GM21717 (cell line): ENCODE measurements around the gene FAM72D.
A peak's percentile ranks its signal among the peaks of the same experiment; 100 is the strongest.
"Not testable (repeated sequence)": the region's sequence is repeated elsewhere in the genome, so short reads cannot be mapped to it uniquely, and the experiment has no call there.

Experiments
- ATAC-seq: cut with Tn5 transposase; IDR thresholded peaks from one replicate; pipeline ENCODE4 v1.9.1; 2021; ENCODE audit warnings: mild to moderate bottlenecking, moderate library complexity; ENCODE audit not compliant: unreplicated experiment

FAM72D gene

GRCh38 chr1:145095284-145096057 is at the start of gene FAM72D, which contains the start of gene SRGAP2B:
FAM72D (plus strand) TSS chr1:145095974; CDS start chr1:145096848, 874 bp downstream.
SRGAP2B (minus strand) TSS chr1:145095328; CDS start chr1:145092901, 2,427 bp downstream.
- ATAC-seq, result peak; percentile 86

- not testable (repeated sequence) for ATAC-seq
Measured at GRCh38 chr1:145047553-145047952, 48.2 kb upstream of the FAM72D start.

DNA sequence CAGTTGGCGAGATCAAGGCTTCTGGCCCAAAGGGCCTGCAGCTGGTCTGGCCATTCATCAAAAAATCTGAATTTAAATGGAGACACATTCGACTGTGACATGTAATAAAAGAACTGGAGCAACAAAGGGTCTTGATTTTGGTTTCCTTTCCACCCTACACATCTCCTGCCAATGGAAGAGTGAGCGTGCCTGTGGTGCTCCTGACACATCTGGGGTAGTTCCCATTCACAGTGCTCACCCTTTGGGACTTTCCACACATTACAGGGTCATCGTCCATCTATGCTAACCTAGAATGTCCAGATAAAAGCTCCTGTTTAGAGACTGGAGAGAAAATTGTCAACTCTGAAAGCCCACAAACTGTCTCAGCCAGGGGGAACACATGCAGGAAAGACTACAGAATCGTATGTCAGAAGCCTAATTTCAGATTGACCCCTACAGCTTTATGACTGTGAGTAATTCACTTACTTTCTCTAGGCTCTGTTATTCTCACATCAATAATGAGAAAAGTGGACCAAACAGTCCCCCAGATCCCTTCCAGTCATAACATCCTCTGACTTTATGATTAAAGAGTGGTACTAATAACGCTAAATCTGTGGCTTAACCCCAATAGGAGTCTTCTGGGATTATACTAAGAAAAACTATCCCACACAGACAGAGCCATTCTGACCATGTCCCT is 47.5 kb upstream of the FAM72D start:
- not testable (repeated sequence) for ATAC-seq

DNA sequence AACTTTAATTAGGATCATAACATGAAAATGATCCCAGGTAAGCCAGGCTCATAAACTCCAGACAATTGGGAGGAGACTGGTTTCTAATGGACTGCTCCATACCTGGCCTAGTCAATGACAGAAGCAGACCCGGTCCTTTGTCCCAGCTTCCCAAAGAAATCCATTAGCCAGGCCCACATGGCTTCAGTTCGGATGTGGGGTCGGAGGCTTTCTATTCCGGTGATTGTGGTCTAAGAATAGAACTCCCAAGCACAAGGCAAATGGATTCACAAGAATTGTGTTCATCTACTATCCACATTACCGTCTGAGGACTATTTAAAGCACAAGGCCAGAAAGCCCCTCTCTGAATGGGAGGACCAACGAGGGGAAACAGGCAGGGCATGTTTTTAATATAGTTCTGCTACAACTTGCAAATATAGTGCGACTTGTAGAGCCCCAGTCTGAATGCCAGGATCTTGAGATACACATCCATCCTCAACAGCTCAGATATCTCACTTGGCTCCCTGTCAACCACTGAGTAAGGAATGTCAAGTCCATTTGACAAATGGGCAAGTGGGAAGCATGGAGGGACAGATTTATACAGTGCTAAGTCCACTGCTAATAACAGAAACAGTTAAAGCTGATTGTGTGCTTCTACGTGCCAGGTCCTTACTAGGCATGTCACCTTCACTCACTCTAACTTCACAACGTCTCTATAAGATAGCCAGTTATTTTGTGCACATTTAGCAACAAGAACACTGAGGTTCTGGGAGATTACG is 43.6 kb upstream of the FAM72D start:
- ATAC-seq, result not testable (repeated sequence)

- not testable (repeated sequence) for ATAC-seq
Measured at GRCh38 chr1:145053428-145053827, 42.3 kb upstream of the FAM72D start.

GRCh38 chr1:145055217-145055760 is 40.5 kb upstream of the FAM72D start:
- peak; percentile 96 for ATAC-seq

- peak; percentile 59 for ATAC-seq
Measured at GRCh38 chr1:145058184-145058583, 37.6 kb upstream of the FAM72D start.

- ATAC-seq, result not testable (repeated sequence)
Measured at GRCh38 chr1:145063285-145063684, 32.5 kb upstream of the FAM72D start.

DNA sequence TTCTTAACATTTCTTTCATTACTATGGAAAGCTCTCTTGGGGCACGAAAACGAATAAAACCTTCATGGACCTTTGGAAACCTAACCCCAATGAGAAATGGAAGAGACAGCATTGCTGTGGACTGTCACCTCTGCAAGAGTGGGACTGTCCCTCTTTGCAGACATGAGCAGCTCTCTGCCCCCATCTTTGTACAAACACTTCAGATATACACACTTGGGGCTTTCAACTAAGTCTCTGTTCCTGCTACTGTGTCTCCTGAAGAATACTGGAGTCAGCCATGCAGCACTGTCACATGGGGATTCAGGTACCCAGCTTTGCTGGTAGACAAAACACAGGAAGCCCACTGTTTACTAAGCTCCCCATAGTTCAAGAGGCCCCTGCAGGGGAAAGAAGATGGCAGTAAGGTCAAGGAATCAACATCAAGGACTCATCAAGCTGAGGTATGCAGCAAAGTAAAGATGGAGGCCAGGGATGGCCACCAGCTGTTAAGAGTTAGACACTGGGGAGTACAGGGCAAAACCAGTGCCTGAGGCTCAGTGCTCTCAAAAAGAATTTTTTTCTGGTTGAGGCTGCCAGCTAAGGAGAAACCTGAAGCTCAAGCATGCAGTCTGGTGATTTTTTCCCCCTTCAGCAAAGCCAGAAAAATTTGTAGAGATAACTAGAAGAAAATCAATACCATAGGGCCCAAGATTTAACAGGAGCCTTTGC is 31.7 kb upstream of the FAM72D start:
- ATAC-seq, result not testable (repeated sequence)

DNA sequence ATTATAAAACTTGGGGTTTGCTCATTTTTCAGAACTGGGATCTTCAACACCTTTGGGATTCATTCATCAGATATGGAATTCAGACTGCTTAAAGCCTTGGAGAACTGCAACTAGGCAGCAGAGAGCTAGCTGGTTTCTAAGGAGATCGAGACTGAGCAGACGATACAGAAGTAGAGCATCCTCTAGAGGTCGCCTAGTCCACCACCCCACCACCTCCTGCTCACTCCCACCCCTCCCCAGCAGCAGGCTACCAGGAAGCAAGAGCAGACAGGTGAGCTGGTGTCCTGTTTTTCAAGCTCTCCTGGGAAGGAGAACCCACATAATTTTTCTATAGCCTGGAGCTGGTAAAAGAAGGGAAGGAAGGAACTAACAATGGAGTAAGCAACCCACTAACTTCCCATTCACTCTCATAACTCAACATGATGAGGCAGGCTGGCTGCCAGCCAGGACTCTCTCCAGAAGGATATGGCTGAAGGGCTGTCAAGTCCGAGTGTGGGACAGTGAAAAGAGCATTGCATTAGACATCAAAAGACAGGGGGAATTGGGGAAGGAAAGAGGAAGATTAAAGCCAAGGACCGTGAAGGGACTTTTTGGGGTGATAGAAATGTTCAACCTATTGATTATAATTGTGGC is 30.5 kb upstream of the FAM72D start:
- not testable (repeated sequence) for ATAC-seq

GRCh38 chr1:145066486-145066885 is 29.3 kb upstream of the FAM72D start:
- ATAC-seq, result not testable (repeated sequence)

- not testable (repeated sequence) for ATAC-seq
Measured at GRCh38 chr1:145071569-145071968, 24.2 kb upstream of the FAM72D start.

DNA sequence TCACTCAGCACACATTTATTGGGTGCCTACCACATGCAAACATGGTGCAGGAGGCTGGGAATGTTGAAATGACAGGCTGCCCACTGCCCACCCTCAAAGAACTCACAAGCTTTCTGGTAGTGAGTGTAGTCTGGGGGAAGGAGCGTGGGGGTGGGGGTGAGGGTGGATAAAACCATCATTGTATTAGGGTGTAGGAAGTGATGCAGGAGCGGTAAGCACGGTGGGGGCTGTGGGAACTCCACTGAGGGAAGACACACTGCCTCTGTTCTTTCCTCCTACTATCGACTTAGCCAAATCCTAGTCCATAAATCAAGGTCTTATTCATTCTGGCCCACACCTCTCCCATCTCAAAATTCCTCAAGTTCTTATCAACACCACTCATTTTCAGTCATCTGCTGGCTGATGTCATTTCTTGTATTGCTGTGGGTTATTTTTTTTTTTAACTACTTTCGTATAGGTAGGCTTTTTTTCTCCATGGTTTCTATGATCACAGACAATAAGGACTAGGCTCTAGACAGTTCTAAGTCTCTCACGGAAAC is 21.7 kb upstream of the FAM72D start:
- ATAC-seq, result not testable (repeated sequence)

DNA sequence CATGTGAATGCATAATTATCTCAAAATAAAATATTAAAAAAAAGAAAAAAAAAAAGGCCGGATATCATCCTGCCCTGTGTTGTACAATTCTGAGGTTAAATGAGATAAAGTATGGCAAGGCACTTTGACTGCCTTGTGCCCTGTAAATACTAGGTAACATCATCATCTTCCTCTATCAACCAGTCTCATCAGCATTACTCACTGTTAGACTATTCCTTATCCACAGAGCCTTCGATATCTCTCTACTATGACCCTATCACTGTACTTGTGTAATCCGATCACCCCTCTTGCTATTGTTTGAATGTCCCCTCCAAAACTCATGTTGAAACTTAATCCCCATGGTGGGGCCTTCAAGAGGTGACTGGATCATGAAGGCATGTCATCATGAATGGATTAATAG is 18.9 kb upstream of the FAM72D start:
- not testable (repeated sequence) for ATAC-seq

DNA sequence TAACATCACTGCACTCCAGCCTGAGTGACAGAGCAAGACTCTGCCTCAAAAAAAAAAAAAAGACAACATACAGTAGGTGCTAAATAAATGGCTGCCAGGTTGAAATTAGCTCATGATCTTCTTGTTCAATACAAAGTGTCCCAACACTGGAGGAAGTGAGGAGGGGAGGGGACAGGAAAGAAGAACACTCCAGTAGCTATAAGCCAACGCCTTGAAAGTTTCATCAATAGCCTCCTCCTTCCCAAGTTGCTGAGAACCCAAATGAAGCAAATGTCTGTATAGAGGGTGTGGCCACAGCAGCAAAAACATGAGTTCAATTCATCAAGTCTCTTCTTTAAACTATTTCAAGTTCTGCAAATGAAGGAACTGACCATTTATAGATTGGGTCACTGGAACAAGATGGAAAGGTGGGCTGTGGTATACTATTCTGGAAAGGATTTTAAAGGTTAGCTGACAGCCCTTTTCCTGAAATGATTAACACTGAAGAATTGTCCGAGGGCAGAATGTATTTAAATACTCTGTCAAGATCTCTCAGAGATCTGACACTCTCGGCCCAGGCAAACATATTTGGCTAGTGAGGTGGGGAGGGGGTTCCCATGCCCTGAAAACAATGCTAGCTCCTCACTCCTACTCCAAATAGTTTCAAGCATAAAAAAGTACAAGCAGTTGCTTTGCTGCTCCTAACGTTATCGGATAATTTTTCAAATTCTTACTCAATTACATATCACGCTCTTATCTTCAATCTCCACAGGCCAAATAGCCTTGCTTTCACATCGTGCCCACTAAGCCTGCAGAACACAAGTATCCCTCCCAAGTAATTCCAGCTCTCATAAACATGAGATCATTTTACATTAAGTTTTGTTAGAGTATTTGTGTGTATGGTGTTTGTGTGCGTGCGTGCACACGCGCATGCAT is 17.6 kb upstream of the FAM72D start:
- ATAC-seq, result not testable (repeated sequence)

DNA sequence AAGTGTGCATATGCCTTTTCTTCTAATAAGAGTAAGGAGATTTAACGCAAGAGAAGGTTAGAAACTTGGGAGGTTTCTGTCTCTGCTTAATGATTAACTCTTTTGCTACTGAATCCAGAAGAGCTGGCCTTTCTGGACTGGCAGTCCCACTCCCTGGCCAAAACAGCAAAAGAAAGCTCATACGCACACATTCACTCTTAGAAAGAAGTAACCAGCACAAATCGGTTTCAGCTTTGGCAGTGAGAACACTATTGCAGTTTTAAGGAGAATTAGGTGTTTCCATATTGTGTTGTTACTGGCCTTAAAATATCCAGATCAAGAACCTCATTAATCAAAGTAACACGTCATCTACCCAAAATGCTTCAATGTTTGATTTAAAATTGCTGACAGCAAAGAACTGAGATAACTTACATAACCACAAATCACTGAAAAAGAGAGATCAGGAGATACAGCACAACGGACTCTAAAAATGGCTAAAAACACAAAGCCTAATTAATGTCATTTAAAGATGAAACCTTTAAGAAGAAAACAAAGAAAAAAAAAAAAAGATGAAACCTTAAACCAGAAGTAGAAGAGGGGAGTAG is 16.9 kb upstream of the FAM72D start:
- ATAC-seq, result not testable (repeated sequence)

DNA sequence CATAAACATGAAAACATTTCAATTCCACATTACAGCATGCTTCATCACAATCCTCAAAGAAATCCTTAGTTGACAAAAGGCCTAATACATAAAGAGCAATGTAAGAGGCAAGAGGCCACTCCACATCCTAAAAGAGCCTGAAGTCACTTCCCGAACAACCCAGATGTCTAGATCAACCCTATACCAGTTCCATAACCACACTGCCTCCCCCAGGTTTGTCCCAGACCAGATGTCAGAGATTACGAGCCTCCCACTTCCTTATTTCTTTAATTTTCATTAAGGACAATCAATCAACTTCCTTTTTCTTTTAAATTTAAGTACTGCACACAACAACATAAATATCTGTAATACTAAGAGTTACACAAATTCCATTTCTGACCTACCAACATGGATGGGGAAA is 16.0 kb upstream of the FAM72D start:
- ATAC-seq, result not testable (repeated sequence)

DNA sequence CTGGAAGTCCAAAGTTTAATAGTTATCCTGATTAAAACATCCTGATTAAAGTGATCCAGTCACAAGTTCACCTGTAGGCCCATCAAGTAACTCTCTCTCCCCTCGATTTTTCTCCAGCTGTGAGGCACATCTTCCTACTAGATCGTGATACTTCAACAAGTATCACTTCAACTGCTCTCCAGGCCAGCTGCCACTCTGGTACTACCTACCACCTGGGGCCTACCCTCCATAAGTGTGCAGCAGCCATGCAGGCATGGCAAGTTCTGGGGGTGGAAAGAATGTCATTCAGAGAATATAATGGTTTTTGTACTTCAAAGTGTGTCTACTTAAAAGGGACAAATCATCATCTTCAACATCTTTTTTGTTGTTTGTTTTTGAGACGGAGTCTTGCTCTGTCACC is 15.6 kb upstream of the FAM72D start:
- not testable (repeated sequence) for ATAC-seq
